MCF 10A (cell line): ENCODE measurements around the gene RAVER2. TPM values are rescaled to one million over a fixed set of nuclear protein-coding genes. Genes with fewer than 3 reads are reported as not detected.

Experiments used
- BruUV-seq: library from RNA; stranded (reverse); fragments of 400-500 nt; replicated peaks from 2 replicates; lab custom pipeline; 2021; lab: Mats Ljungman, UMichigan
- CTCF ChIA-PET: fragments of 300-600 bp; sonication (Branson Sonifier 250); formaldehyde crosslinking; extraction: SDS; loops from one replicate; lab custom pipeline; 2021; ENCODE audit warnings: antibody characterized with exemption, inconsistent platforms; lab: Yijun Ruan, JAX
- POLR2A ChIA-PET: fragments of 300-600, 350-650 bp; sonication (Branson Sonifier 250); formaldehyde crosslinking; extraction: SDS; loops from one replicate; lab custom pipeline; 2020; ENCODE audit warnings: antibody characterized with exemption, inconsistent platforms; lab: Yijun Ruan, JAX
- DNase-seq: peaks from one replicate; pipeline ENCODE4 v3.0.0-alpha.2; 2018; ENCODE audit not compliant: unreplicated experiment
- H3K27ac Mint-ChIP-seq: one replicate; pipeline ENCODE4 v1.8.0; 2022; ENCODE audit warnings: mild to moderate bottlenecking, low read depth, mixed read lengths; ENCODE audit not compliant: unreplicated experiment
- H3K27me3 Mint-ChIP-seq: one replicate; pipeline ENCODE4 v1.8.0; 2022; ENCODE audit warnings: mixed read lengths; ENCODE audit not compliant: insufficient read depth, unreplicated experiment
- H3K36me3 Mint-ChIP-seq: one replicate; pipeline ENCODE4 v1.8.0; 2022; ENCODE audit warnings: mild to moderate bottlenecking, moderate library complexity, mixed read lengths; ENCODE audit not compliant: insufficient read depth, unreplicated experiment
- H3K4me1 Mint-ChIP-seq: one replicate; pipeline ENCODE4 v1.8.0; 2022; ENCODE audit warnings: mixed read lengths; ENCODE audit not compliant: insufficient read depth, unreplicated experiment
- H3K4me3 Mint-ChIP-seq: one replicate; pipeline ENCODE4 v1.8.0; 2022; ENCODE audit warnings: mild to moderate bottlenecking, moderate library complexity, mixed read lengths; ENCODE audit not compliant: unreplicated experiment
- H3K9me3 Mint-ChIP-seq: one replicate; pipeline ENCODE4 v1.8.0; 2022; ENCODE audit warnings: mixed read lengths; ENCODE audit not compliant: unreplicated experiment
- CTCF ChIP-seq: fragments of 200-600 bp; IDR thresholded peaks from one replicate; pipeline ENCODE4 v1.8.0; 2022; ENCODE audit warnings: antibody characterized with exemption, mild to moderate bottlenecking; ENCODE audit not compliant: unreplicated experiment
- intact Hi-C: fragments of 100-400 bp; cut with micrococcal nuclease; formaldehyde crosslinking; loops from 2 replicates; pipeline ENCODE4 v1.14.1; 2022
- total RNA-seq: library from RNA; stranded (reverse); gene quantifications from 2 replicates; pipeline ENCODE4 v1.2.3, GENCODE V29; 2022

Gene RAVER2
- total RNA-seq, 1 experiment from 2014 or later: 5.9 TPM

- no peak for DNase-seq
- no TSS peak for BruUV-seq
- H3K36me3 Mint-ChIP-seq: no peaks in the 10 kb centered on the region
- H3K27ac Mint-ChIP-seq: no peak overlapping the region
- ChIA-PET POLR2A (interaction anchor here (1.4 kb wide), 1 partner anchor 12 kb away, joined by 4 read pairs; no protein-coding TSS in a partner anchor), CTCF (no interaction called here)
- intact Hi-C loops: no loop called here
- no peaks in the 10 kb centered on the region for H3K27me3 Mint-ChIP-seq
- H3K4me3 Mint-ChIP-seq: no peak overlapping the region
- no peaks in the 10 kb centered on the region for H3K9me3 Mint-ChIP-seq
- no peak for TF ChIP-seq CTCF
- no peaks in the 10 kb centered on the region for H3K4me1 Mint-ChIP-seq
Observed at GRCh38 chr1:64758233-64758632, 13.4 kb downstream of the RAVER2 start.

GRCh38 chr1:64759968-64760367 is 15.1 kb downstream of the RAVER2 start:
- H3K27ac Mint-ChIP-seq: no peak overlapping the region
- no peak for TF ChIP-seq CTCF
- H3K27me3 Mint-ChIP-seq: no peaks in the 10 kb centered on the region
- DNase-seq: no peak
- intact Hi-C loops: no loop called here
- H3K4me3 Mint-ChIP-seq: no peak overlapping the region
- BruUV-seq: no TSS peak
- POLR2A ChIA-PET: interaction anchor here (0.6 to 1.3 kb wide), 2 partner anchors 12 to 52 kb away, joined by 3 to 4 read pairs; no protein-coding TSS in a partner anchor
- CTCF ChIA-PET: interaction anchor here (0.6 to 2.9 kb wide), 3 partner anchors 8 to 14 kb away, joined by 3 to 9 read pairs (median 4); no protein-coding TSS in a partner anchor
- H3K4me1 Mint-ChIP-seq: no peaks in the 10 kb centered on the region
- H3K36me3 Mint-ChIP-seq: no peaks in the 10 kb centered on the region
- no peaks in the 10 kb centered on the region for H3K9me3 Mint-ChIP-seq

GRCh38 chr1:64765012-64765411 is 20.1 kb downstream of the RAVER2 start:
- BruUV-seq: no TSS peak

GRCh38 chr1:64765826-64766225 is 21.0 kb downstream of the RAVER2 start:
- intact Hi-C loops: no loop called here
- ChIA-PET CTCF (interaction anchor here (0.8 to 1.4 kb wide), 2 partner anchors 13 to 521 kb away, joined by 3 to 4 read pairs; no protein-coding TSS in a partner anchor), POLR2A (interaction anchor here (1.2 to 7.1 kb wide), 9 partner anchors 9 to 421 kb away, joined by 3 to 46 read pairs (median 4); partner anchors contain the start of gene RAVER2)
- H3K4me1 Mint-ChIP-seq: peaks cover 13% of the 10 kb centered on the region
- DNase-seq: no peak
- H3K9me3 Mint-ChIP-seq: peaks cover 6% of the 10 kb centered on the region
- no peak for TF ChIP-seq CTCF
- peak overlapping the region; percentile 27 for H3K27ac Mint-ChIP-seq
- H3K27me3 Mint-ChIP-seq: no peaks in the 10 kb centered on the region
- no peaks in the 10 kb centered on the region for H3K36me3 Mint-ChIP-seq
- no TSS peak for BruUV-seq
- no peak overlapping the region for H3K4me3 Mint-ChIP-seq

More at GRCh38 chr1:64765012-64765411, 20.1 kb downstream of the RAVER2 start:
- ChIA-PET POLR2A (interaction anchor here (1.0 to 7.1 kb wide), 3 partner anchors 15 to 385 kb away, joined by 3 to 46 read pairs (median 4); partner anchors contain the start of gene RAVER2), CTCF (interaction anchor here (0.5 kb wide), 1 partner anchor 92 kb away, joined by 3 read pairs; no protein-coding TSS in a partner anchor)
- peak overlapping the region; percentile 27 for H3K27ac Mint-ChIP-seq
- peaks cover 13% of the 10 kb centered on the region for H3K4me1 Mint-ChIP-seq
- no peak overlapping the region for H3K4me3 Mint-ChIP-seq
- no peaks in the 10 kb centered on the region for H3K27me3 Mint-ChIP-seq
- intact Hi-C loops: no loop called here
- H3K36me3 Mint-ChIP-seq: no peaks in the 10 kb centered on the region
- DNase-seq: no peak
- no peaks in the 10 kb centered on the region for H3K9me3 Mint-ChIP-seq
- TF ChIP-seq CTCF: no peak
